ENCODE data around the gene RERE.
"Not testable (repeated sequence)": the region's sequence is repeated elsewhere in the genome, so short reads cannot be mapped to it uniquely, and the experiment has no call there.

Gene RERE

DNA sequence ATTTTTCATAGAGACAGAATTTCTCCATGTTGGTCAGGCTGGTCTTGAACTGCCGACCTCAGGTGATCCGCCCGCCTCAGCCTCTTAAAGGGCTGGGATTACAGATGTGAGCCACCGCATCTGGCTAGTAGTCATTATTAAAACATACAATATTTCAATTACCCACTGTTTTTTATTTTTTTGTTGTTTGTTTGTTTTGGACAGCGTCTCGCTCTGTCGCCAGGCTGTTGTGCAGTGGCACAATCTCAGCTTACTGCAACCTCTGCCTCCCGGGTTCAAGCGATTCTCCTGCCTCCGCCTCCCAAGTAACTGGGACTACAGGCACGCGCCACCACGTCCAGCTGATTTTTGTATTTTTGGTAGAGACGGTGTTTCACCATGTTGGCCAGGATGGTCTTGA, 90.1 kb downstream of the RERE start:
- not testable (repeated sequence) for H3K36me3 ChIP-seq (ENCODE audit: control insufficient read depth, insufficient read depth, low read length); DNase-seq; H3K27me3 ChIP-seq (replicated peaks; ENCODE audit: control insufficient read depth, insufficient read depth, low read length, poor library complexity, severe bottlenecking); H3K4me3 ChIP-seq (ENCODE audit: insufficient read depth, low read depth, low read length, poor library complexity, severe bottlenecking); H3K4me1 ChIP-seq (ENCODE audit: control insufficient read depth, insufficient read depth, low read length, poor library complexity, severe bottlenecking); H3K27ac ChIP-seq (ENCODE audit: insufficient read depth, low read length, poor library complexity, severe bottlenecking); H3K9me3 ChIP-seq (ENCODE audit: control insufficient read depth, low read length)

DNA sequence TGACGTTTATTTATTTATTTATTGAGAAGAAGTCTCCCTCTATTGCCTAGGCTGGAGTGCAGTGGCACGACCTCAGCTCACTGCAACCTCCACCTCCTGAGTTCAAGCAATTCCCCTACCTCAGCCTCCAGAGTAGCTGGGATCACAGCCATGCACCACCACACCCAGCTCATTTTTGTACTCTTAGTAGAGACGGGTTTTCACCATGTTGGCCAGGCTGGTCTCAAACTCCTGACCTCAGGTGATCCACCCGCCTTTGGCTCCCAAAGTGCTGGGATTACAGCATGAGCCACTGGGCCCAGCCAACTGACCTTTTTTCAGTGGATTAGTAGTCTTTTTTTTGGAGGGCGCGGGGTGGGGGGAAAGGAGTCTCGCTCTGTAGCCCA, 90.6 kb downstream of the RERE start:
- DNase-seq; H3K27ac ChIP-seq (ENCODE audit: insufficient read depth, low read length, poor library complexity, severe bottlenecking); H3K4me3 ChIP-seq (ENCODE audit: insufficient read depth, low read depth, low read length, poor library complexity, severe bottlenecking); H3K27me3 ChIP-seq (replicated peaks; ENCODE audit: control insufficient read depth, insufficient read depth, low read length, poor library complexity, severe bottlenecking); H3K4me1 ChIP-seq (ENCODE audit: control insufficient read depth, insufficient read depth, low read length, poor library complexity, severe bottlenecking); H3K9me3 ChIP-seq (ENCODE audit: control insufficient read depth, low read length); H3K36me3 ChIP-seq (ENCODE audit: control insufficient read depth, insufficient read depth, low read length): not testable (repeated sequence)

DNA sequence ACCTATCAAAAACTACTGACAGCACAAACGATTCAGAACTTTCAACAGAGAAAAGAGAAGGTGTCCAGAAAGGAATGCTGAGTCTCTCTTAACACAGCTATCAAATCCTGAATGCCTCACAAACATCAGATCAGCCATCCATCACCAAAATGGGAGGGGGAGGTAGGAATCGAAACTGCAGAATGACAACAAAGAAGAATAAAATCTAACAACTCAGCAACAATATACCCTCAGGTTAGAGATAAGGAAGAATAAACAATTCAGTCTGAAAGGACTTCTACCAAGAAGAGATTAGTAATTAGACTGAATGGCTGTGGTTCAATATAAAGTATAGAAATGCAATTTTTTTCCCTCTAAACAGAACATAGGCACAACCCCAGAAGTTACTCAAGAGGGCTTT, 94.4 kb downstream of the RERE start:
- no peak overlapping the region for H3K27ac ChIP-seq (ENCODE audit: insufficient read depth, low read length, poor library complexity, severe bottlenecking)
- no peak for DNase-seq
- H3K4me3 ChIP-seq (ENCODE audit: insufficient read depth, low read depth, low read length, poor library complexity, severe bottlenecking) = no peak overlapping the region
- no peaks in the 10 kb centered on the region for H3K9me3 ChIP-seq (ENCODE audit: control insufficient read depth, low read length)
- no peaks in the 10 kb centered on the region for H3K36me3 ChIP-seq (ENCODE audit: control insufficient read depth, insufficient read depth, low read length)
- H3K27me3 ChIP-seq (replicated peaks; ENCODE audit: control insufficient read depth, insufficient read depth, low read length, poor library complexity, severe bottlenecking) = no peaks in the 10 kb centered on the region
- no peaks in the 10 kb centered on the region for H3K4me1 ChIP-seq (ENCODE audit: control insufficient read depth, insufficient read depth, low read length, poor library complexity, severe bottlenecking)

DNA sequence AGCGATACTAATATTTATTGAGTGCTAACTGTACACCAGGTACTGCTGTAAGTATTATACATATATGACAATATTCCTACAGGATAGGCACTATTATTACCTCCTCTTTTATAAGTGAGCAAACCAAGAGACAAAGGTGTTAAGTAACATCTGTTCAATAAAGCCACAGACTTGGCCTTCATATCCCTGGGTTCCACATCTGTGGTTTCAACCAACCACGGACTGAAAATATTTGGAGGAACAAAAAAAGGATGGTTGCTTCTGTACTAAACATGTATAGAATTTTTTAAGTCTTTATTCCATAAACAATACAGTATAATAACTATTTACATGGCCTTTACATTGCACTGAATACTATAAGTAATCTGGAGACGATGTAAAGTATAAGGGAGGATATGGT, 95.1 kb downstream of the RERE start:
- Histone ChIP-seq H3K27ac (ENCODE audit: insufficient read depth, low read length, poor library complexity, severe bottlenecking) (no peak overlapping the region), H3K4me1 (ENCODE audit: control insufficient read depth, insufficient read depth, low read length, poor library complexity, severe bottlenecking) (no peaks in the 10 kb centered on the region), H3K4me3 (ENCODE audit: insufficient read depth, low read depth, low read length, poor library complexity, severe bottlenecking) (no peak overlapping the region), H3K36me3 (ENCODE audit: control insufficient read depth, insufficient read depth, low read length) (no peaks in the 10 kb centered on the region), H3K27me3 (replicated peaks; ENCODE audit: control insufficient read depth, insufficient read depth, low read length, poor library complexity, severe bottlenecking) (no peaks in the 10 kb centered on the region), H3K9me3 (ENCODE audit: control insufficient read depth, low read length) (no peaks in the 10 kb centered on the region)
- DNase-seq = no peak

DNA sequence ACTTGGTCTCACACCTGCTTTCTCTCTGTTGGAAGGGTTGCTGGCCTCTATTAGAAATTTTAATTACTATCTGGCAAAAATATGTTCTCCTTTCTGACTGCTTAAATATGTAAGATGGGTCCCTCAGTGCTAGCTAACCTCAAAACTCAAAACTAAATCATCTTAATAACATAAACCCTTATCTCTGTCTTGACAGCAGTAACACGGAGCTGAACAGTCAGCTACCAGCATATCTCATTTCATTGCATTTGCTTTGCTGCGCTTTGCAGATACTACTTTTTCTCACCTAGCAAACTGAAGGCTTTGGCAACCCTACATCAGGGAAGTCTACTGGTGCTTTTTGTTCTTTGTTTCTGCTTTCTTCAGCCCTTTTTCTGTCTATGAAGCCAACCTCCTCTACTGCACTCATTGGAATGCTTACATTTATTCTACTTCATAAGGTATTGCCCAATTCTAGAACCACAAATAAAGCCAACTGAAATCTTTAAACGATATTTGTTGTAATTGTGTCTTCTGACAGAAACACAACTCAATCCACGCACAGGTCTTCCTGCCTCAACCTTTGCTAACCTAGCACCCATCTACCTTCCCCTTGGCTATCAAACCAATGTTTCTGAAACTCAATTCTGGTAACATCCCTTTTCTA, 95.6 kb downstream of the RERE start:
- no peaks in the 10 kb centered on the region for H3K27me3 ChIP-seq (replicated peaks; ENCODE audit: control insufficient read depth, insufficient read depth, low read length, poor library complexity, severe bottlenecking)
- no peaks in the 10 kb centered on the region for H3K9me3 ChIP-seq (ENCODE audit: control insufficient read depth, low read length)
- H3K36me3 ChIP-seq (ENCODE audit: control insufficient read depth, insufficient read depth, low read length) = no peaks in the 10 kb centered on the region
- no peak overlapping the region for H3K4me3 ChIP-seq (ENCODE audit: insufficient read depth, low read depth, low read length, poor library complexity, severe bottlenecking)
- DNase-seq = no peak
- H3K4me1 ChIP-seq (ENCODE audit: control insufficient read depth, insufficient read depth, low read length, poor library complexity, severe bottlenecking) = no peaks in the 10 kb centered on the region
- H3K27ac ChIP-seq (ENCODE audit: insufficient read depth, low read length, poor library complexity, severe bottlenecking) = no peak overlapping the region

DNA sequence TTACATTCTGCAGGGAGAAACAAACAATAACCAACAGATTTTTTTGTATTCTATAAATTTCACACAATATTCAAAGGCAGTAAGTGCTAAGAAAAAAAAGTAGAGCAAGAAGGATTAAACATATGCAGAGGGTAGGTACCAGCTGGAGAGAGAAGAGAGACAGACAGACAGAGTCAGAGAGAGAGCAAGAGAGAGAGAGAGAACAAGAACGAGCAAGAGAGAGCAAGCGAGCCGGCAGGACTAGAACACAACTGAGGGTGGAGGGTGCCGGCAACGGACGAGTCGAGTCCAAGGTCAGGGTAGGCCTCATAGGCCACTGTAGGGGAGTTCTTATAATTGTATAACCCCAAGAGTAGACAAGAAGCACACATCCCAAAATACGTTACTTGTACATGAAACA, 97.1 kb downstream of the RERE start:
- Histone ChIP-seq H3K36me3 (ENCODE audit: control insufficient read depth, insufficient read depth, low read length) (no peaks in the 10 kb centered on the region), H3K9me3 (ENCODE audit: control insufficient read depth, low read length) (no peaks in the 10 kb centered on the region), H3K4me3 (ENCODE audit: insufficient read depth, low read depth, low read length, poor library complexity, severe bottlenecking) (no peak overlapping the region), H3K4me1 (ENCODE audit: control insufficient read depth, insufficient read depth, low read length, poor library complexity, severe bottlenecking) (no peaks in the 10 kb centered on the region), H3K27me3 (replicated peaks; ENCODE audit: control insufficient read depth, insufficient read depth, low read length, poor library complexity, severe bottlenecking) (no peaks in the 10 kb centered on the region), H3K27ac (ENCODE audit: insufficient read depth, low read length, poor library complexity, severe bottlenecking) (no peak overlapping the region)
- no peak for DNase-seq

DNA sequence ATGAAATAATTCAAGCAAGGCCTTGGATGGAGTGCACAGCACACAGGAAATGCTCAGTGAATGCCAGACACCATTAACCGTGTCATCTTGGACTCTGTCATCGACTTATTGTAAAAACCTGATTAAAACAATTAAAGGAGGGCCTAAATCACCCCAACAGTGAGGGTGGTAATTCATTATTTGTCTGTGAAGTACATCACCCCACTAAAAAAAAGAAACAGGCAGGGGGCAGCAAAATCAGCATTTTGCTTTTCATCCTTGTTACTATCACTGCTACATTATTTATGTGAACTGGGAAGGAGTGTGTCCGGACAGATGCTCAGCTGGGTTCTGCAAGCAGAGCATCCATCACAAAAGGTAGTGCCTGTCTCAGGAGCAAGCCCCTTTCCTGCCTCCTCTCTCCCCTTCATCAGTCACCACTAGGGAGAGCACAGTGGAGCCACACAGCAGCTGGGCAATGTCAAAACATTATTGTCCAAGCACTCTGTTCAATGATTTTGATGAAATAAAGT, 98.5 kb downstream of the RERE start:
- no peaks in the 10 kb centered on the region for H3K36me3 ChIP-seq (ENCODE audit: control insufficient read depth, insufficient read depth, low read length)
- no peaks in the 10 kb centered on the region for H3K27me3 ChIP-seq (replicated peaks; ENCODE audit: control insufficient read depth, insufficient read depth, low read length, poor library complexity, severe bottlenecking)
- no peak overlapping the region for H3K4me3 ChIP-seq (ENCODE audit: insufficient read depth, low read depth, low read length, poor library complexity, severe bottlenecking)
- H3K27ac ChIP-seq (ENCODE audit: insufficient read depth, low read length, poor library complexity, severe bottlenecking) = no peak overlapping the region
- H3K4me1 ChIP-seq (ENCODE audit: control insufficient read depth, insufficient read depth, low read length, poor library complexity, severe bottlenecking) = no peaks in the 10 kb centered on the region
- DNase-seq = no peak
- no peaks in the 10 kb centered on the region for H3K9me3 ChIP-seq (ENCODE audit: control insufficient read depth, low read length)

DNA sequence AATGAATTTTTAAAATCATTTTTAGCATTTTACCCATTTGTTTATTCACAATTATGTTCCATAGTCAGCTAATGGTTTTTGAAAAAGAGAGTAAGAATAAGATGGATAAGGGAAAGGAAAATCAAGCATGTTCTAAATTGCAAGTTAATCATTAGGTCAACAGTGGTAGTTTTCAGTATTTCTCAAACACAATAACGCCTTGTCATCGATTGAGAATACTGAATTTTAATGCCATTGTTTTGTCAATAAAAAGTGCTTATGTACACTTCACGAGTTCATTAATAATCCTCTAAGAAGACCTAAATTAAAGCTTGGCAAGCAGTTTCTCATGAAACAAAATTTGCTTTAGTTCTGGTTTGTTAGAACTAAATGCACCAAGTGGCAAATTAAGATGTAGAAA, 100.3 kb downstream of the RERE start:
- no peaks in the 10 kb centered on the region for H3K36me3 ChIP-seq (ENCODE audit: control insufficient read depth, insufficient read depth, low read length)
- no peak for DNase-seq

DNA sequence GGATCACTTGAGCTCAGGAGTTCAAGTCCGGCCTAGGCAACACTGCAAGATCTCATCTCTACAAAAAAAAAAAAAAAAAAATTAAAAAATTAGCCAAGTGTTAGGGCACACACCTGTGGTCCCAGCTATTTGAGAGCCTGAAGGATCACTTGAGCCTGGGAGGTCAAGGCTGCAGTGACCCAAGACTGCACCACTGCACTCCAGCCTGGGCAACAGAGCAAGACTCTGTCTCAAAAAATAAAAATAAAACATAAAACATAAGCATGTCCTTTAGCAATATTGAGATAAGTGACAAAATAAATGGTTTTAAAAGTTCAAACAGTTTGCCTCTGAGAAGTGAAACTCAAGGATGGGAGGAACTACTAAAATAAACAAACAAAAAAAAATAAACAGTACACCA, 101.2 kb downstream of the RERE start:
- no peak for DNase-seq
- Histone ChIP-seq H3K27ac (ENCODE audit: insufficient read depth, low read length, poor library complexity, severe bottlenecking) (no peak overlapping the region), H3K4me3 (ENCODE audit: insufficient read depth, low read depth, low read length, poor library complexity, severe bottlenecking) (no peak overlapping the region), H3K4me1 (ENCODE audit: control insufficient read depth, insufficient read depth, low read length, poor library complexity, severe bottlenecking) (peaks cover 11% of the 10 kb centered on the region), H3K27me3 (replicated peaks; ENCODE audit: control insufficient read depth, insufficient read depth, low read length, poor library complexity, severe bottlenecking) (no peaks in the 10 kb centered on the region), H3K36me3 (ENCODE audit: control insufficient read depth, insufficient read depth, low read length) (no peaks in the 10 kb centered on the region), H3K9me3 (ENCODE audit: control insufficient read depth, low read length) (no peaks in the 10 kb centered on the region)

More for the DNA sequence above, 100.3 kb downstream of the RERE start:
- H3K27me3 ChIP-seq (replicated peaks; ENCODE audit: control insufficient read depth, insufficient read depth, low read length, poor library complexity, severe bottlenecking) = no peaks in the 10 kb centered on the region
- peaks cover 9% of the 10 kb centered on the region for H3K4me1 ChIP-seq (ENCODE audit: control insufficient read depth, insufficient read depth, low read length, poor library complexity, severe bottlenecking)
- H3K4me3 ChIP-seq (ENCODE audit: insufficient read depth, low read depth, low read length, poor library complexity, severe bottlenecking) = no peak overlapping the region
- no peak overlapping the region for H3K27ac ChIP-seq (ENCODE audit: insufficient read depth, low read length, poor library complexity, severe bottlenecking)
- no peaks in the 10 kb centered on the region for H3K9me3 ChIP-seq (ENCODE audit: control insufficient read depth, low read length)

DNA sequence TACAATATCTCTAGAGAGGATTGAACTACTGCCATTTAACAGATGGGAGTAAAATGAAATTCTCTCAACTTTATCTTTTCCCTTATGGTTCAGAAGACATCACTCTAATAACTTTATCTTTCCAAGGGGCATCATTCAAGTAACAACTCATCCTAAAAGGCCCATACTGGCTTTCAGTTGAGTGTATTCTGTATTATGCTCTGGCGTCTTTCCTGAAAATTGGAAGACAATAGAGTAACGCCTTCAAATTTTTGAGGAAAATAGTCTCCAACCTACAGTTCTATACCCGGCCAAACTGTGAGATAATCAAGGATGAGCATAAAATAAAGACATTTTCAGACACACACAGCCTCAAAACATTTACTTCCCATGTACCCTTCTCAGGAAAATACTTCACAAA, 103.3 kb downstream of the RERE start:
- H3K9me3 ChIP-seq (ENCODE audit: control insufficient read depth, low read length) = no peaks in the 10 kb centered on the region
- peaks cover 11% of the 10 kb centered on the region for H3K4me1 ChIP-seq (ENCODE audit: control insufficient read depth, insufficient read depth, low read length, poor library complexity, severe bottlenecking)
- H3K27ac ChIP-seq (ENCODE audit: insufficient read depth, low read length, poor library complexity, severe bottlenecking) = no peak overlapping the region

More for the DNA sequence above, 103.3 kb downstream of the RERE start:
- Histone ChIP-seq H3K4me3 (ENCODE audit: insufficient read depth, low read depth, low read length, poor library complexity, severe bottlenecking) (no peak overlapping the region), H3K36me3 (ENCODE audit: control insufficient read depth, insufficient read depth, low read length) (no peaks in the 10 kb centered on the region), H3K27me3 (replicated peaks; ENCODE audit: control insufficient read depth, insufficient read depth, low read length, poor library complexity, severe bottlenecking) (no peaks in the 10 kb centered on the region)
- DNase-seq = no peak

All from effector memory CD4-positive, alpha-beta T cell (primary cell).